ENCODE data around the gene SYCN.

GRCh38 chr19:39171479-39172465, 32.3 kb downstream of the SYCN start:
- TF ChIP-seq CTCF (IDR thresholded peaks at IDR 0.05) (no peak), POLR2A (IDR thresholded peaks at IDR 0.05) (no peak)

All from tibial nerve (tissue), 3 donors.